ENCODE measurements around the gene MXRA7.
"Not testable (repeated sequence)": the region's sequence is repeated elsewhere in the genome, so short reads cannot be mapped to it uniquely, and the experiment has no call there.

MXRA7 gene

DNA sequence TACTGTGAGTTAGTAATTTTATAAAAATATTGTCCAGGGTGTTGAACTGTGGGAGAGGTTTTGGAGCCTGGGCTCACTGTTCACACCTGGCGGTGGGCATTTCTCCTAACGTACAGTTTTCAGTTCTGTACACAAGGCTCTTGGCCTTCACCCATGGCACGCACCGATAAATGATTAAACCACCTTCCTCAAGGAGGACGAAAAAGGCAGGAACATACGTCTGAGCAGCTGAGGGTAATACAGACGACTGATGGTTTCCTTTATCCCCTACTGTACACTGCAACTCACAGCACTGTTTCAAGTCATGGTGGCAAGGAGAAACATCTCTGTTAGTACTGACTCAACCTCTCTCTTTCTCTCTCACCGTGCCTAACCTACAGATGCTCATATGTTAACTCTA is 65.8 kb downstream of the MXRA7 start:
- DNase-seq (ENCODE audit: low read depth in 2 of 3, low spot score in 1 of 3) = no peak

DNA sequence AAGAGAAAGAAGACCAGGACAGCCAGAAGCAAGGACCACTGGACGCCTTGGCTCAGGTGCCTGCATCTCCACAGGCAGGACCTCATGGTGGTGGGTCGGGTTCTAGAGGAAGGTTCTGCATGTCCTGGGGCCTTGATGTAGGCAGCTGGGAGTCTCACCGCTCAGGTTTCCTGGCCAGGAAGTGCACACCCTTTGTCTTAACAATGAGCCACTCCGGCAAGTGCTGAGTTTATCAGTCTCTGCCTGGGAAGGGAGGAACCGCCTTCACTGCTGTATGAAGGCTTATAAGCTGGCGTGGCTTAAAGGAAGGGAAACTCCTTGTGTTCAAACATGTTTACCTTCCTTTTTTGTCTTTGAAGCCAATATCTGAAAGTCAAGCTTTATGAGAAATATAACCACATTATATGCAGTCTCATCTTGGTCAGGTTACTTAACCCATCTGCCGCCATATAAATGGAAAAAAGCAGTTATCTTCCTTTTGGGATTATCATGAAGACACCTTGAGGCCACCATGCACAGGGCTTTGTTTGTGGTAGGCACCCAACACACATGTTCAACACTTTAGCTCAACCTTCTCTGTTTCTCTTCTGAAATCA is 67.1 kb downstream of the MXRA7 start, which contains the start of gene ST6GALNAC1:
Gene ST6GALNAC1 (minus strand): TSS at position 205 of the 596 bp plus-strand sequence. CDS start 119 bp downstream, at position 86.
- peak in 2 of 3 donors; percentile 7 to 10 for DNase-seq (ENCODE audit: low read depth in 2 of 3, low spot score in 1 of 3)

DNA sequence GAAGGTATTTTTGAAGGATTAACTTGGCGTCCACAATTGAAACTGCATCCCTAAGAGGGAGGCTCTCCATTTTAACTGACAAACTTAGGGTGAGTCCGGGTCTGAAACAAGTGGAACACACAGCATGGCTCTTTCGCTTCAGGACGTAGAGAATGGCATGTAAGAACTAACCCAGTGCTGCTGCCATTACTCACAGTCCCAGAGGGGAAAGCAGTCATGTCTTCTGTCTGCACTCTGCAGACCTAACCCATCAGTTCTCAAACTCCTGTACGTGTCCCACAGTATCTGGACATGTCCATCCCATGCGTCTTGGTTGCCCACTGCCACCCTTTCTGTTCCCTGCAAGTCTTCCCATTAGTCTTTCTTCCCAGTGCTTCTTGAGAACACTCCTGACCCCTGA is 67.8 kb downstream of the MXRA7 start:
- no peak for DNase-seq (ENCODE audit: low read depth in 2 of 3, low spot score in 1 of 3)

DNA sequence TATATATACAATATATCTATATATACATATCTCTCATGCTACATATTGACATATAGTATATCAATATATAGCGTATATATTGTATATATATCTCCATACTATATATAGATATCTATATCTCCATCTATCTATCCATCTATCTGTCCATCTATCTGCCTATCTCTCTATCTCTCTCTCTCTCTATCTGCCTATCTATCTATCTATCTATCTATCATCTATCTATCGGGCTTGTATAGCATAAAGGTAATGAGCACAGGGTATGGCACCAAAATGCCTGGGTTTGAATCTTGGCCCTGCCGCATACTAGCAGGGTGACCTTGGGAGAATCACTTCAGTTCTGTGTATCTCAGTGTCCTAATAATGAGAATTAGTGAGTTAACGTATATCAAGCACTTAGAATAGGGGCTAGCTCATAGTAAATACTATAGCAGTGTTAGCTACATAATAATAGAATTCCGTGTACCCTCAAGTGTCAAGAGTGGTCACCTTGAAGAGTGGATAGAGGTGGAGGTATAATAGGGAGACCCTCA is 68.7 kb downstream of the MXRA7 start:
- DNase-seq (ENCODE audit: low read depth in 2 of 3, low spot score in 1 of 3) = no peak

DNA sequence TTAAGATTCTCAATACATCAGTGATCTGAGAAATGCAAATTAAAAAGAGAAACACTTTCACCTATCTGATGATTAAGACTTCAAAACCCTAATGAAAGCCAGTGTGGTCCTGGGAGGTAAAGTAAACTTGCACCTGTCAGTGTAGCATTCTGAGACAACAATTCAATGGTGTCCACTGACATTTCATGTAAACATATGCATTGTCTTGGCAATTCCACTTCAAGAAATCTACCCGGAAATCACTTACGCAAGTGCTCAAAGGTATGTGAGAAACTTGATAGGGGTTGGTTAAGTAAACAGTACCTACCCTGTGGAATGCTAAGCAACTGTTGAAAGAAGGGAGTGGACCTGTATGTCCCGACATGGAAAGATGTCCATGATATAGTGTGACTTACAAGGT is 69.3 kb downstream of the MXRA7 start:
- no peak for DNase-seq (ENCODE audit: low read depth in 2 of 3, low spot score in 1 of 3)

DNA sequence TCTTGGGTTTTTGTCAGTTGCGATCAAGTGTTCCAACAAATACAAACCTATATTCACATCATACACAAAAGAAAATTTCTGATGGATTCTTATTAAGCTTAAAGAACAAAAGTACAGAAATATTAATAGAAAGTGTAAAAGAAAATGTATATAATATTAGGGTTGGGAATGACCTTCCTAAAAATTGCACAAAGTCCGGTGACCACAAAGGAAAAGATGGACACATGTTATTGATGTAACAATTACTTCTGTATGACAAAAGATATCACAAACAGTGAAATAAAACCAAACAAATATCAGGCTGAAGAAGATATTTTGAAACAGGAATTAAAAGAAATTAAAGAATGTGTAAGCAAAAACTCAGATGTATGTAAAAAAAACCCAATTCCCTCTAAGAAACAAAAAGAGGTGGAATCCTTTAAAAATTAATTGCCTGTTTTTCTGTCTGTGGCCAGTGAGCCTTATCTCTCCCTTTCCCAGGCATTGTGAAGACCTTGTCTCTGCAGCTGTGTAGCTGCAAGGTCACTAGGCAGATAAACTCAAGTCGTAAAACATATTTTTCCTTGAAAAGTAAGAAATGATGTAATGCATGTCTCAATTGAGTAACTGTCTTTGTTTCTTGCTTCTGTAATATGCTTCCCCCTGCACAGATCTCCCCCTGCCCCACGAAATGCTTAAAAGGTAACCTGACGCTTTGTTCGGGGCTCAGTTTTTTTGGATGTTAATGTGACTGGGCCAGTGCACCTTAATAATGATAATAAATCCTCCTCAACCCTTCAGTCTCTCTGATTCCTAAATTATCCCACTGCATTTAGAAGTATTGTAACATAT is 70.0 kb downstream of the MXRA7 start:
- no peak for DNase-seq (ENCODE audit: low read depth in 2 of 3, low spot score in 1 of 3)

DNA sequence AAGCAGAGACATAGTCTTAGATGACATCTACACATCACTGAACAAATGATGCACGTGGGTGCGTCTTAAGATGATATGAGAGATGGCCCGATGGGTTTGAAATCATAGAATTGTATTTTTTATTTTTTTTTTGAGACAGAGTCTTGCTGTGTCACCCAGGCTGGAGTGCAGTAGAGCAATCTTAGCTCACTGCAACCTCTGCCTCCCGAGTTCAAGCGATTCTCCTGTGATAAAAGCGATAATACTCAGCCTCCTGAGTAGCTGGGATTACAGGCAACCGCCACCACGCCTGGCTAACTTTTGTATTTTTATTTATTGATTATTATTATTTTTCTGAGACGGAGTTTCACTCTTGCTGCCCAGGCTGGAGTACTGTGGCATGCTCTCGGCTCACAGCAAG is 72.5 kb downstream of the MXRA7 start:
- no peak for DNase-seq (ENCODE audit: low read depth in 2 of 3, low spot score in 1 of 3)

DNA sequence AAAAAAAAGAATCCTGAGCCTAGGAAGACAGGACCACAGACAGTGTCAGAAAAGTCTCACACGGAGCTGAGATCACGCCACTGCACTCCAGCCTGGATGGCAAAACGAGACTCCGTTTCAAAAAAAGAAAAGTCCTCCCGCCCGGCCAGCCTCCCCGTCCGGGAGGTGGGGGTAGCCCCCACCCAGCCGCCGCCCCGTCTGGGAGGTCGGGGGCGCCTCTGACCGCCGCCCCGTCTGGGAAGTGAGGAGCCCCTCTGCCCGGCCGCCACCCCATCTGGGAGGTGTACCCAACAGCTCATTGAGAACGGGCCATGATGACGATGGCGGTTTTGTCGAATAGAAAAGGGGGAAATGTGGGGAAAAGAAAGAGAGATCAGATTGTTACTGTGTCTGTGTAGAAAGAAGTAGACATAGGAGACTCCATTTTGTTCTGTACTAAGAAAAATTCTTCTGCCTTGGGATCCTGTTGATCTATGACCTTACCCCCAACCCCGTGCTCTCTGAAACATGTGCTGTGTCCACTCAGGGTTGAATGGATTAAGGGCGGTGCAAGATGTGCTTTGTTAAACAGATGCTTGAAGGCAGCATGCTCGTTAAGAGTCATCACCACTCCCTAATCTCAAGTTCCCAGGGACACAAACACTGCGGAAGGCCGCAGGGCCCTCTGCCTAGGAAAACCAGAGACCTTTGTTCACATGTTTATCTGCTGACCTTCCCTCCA is 74.1 kb downstream of the MXRA7 start:
- DNase-seq (ENCODE audit: low read depth in 2 of 3, low spot score in 1 of 3) = not testable (repeated sequence)

DNA sequence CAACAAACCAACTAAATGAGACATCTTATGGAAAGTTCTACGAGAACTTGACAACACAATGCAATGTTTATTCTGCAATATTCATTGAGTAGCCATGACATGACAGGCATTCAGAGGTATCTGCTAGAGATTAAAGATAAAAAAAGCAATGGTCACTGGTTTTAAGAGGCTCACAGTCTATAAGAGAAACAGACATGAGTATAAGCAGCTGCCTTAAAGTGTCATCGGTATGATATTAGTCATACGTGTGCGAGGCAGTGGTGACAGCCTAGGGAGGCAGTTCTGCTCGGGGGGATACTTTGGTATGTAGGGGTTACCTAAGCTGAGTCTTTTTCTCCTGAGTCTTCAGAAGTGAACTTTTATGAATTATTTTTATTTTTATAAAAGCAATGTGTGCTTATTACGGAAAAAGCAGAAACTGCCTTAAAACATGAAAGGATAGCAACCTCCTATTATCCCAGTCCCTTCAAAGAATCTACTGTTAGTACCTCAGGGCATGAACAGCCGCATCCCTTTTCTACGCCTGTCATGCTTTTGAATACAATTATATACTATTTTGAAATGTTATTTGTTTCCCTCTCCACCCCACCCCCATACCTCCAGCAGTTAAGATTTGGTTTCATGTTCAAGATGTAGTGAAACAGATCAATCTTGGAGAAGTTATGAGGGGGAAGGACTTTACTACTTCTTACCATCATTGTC is 75.0 kb downstream of the MXRA7 start:
- DNase-seq (ENCODE audit: low read depth in 2 of 3, low spot score in 1 of 3) = no peak

DNA sequence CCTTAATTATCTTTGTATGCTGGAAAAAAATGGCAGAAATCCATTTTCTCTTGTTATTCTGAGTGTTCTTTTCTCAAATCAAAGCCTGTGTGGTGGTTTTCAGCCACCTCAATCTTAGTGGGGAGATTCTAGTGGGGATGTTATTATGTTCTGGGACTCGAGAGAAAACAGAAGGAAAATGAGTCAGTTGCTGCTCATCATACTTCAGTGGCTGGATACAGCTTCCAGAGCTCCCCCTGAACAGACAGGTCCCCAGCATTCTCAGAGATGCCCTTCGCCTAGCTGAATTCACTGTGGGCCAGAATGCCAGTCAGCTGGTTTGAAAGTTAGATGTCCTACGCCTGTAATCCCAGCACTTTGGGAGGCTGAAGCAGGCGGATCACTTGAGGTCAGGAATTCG is 75.7 kb downstream of the MXRA7 start:
- no peak for DNase-seq (ENCODE audit: low read depth in 2 of 3, low spot score in 1 of 3)

DNA sequence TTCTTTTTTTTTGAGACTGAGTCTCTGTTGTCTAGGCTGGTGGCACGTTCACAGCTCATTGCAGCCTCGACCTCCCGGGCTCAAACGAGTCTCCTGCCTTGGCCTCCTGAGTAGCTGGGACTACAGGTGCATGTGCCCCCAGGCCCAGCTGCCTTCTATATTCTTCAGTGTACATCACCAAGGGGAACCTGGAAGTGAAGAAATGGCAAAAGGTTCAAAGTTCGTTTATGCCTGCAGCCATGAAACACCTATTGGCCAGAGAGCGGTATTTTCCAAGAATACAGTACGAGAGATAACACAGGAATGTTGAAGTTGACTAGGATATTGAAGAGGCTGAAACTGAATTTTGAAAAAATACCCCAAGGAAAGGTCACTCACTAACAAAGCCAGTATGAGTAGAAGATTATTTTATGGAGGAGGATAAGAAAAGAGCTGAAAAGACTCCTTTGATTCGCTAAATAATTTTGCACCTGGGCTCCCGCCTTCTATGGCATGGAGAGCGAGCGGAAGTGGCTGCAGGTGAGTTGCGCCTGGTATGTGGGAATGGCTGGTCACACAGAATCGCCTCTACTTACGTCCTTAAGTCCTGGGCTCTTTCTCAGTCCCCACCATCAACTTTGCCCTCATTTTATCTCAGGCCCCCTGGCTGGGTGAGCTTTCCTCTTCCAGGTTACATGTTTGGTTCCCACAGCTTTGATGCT is 77.0 kb downstream of the MXRA7 start:
- no peak for DNase-seq (ENCODE audit: low read depth in 2 of 3, low spot score in 1 of 3)

DNA sequence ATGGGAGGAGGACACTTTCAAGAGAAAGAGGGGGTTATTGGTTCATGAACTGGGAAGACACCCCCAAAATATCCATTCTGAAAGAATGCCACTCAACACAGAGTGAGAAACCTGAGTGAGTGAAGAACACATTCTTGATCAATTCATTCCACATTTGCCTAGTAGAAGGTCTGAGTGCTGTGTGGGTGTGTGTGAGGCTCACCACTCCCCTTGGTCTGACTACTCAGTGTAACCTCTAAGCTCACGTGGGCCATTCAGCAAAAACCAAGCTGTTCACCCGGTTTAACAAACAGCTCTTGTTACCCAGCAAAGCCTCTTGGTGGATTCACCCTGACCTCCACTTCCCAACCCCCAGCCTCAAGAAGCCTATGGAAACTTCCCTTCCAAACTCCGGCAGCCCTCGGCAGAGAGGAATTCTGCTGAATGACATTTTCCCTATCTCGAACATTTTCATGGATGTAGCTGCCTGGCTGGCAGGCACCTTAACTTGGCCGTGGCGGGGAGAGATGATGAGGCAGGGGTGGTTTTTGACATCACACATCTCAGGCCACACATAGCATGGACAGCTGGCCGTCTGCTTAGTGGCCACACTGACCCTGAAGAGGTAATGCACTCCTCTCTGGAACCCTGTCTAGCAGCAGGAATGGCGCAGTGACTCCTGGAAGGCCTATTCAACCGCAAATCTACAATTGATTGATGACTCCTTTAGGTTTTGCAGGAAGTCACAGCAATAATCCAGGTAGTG is 78.8 kb downstream of the MXRA7 start:
- no peak for DNase-seq (ENCODE audit: low read depth in 2 of 3, low spot score in 1 of 3)

DNA sequence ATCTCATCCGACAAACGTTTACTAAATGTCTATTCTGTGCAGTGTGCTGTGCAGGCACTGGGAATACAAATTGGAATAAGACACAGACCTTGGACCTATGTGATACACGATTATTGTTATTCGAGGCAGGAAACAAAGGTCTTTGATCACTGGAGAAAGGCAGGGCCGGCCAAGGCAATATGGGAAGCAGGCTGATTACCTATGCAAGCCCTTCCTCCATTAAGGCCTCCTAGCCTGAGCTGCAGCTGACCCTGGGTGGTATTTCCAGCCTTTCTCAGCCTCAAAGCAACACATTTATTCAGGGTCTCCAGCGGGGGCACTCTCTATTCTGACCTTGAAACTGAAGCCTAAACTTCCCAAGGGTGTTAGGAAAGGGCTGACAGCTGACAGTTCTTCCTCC is 80.6 kb downstream of the MXRA7 start:
- no peak for DNase-seq (ENCODE audit: low read depth in 2 of 3, low spot score in 1 of 3)

Data from stimulated activated CD4-positive, alpha-beta T cell treated with anti-CD3 and anti-CD28 coated beads, Interleukin-12 subunit alpha, Interleukin-12 subunit beta, amount 100 ng/mL, for 48 hours (primary cell).